ENCODE measurements around the gene ZNF273. TPM values are rescaled to one million over a fixed set of nuclear protein-coding genes. Genes with fewer than 3 reads are reported as not detected.
"Not testable (repeated sequence)": the region's sequence is repeated elsewhere in the genome, so short reads cannot be mapped to it uniquely, and the experiment has no call there.

ZNF273 gene
- total RNA-seq, 1 donor = 3.7 TPM

- TF ChIP-seq CTCF (IDR thresholded peaks at IDR 0.05; ENCODE audit: insufficient read depth, low read length) = no peak
These were observed 935 bp downstream of the ZNF273 start for GRCh38 chr7:64904008-64904407.

GRCh38 chr7:64905133-64905532 lies 2.1 kb downstream of the ZNF273 start:
- no peak overlapping the region for H3K4me3 ChIP-seq (ENCODE audit: low read depth, low read length)

More at GRCh38 chr7:64904008-64904407, 935 bp downstream of the ZNF273 start:
- peak overlapping the region; percentile 80 for H3K4me3 ChIP-seq (ENCODE audit: low read depth, low read length)
- DNase-seq (ENCODE audit: low read depth) = no peak

GRCh38 chr7:64905547-64905946 lies 2.5 kb downstream of the ZNF273 start:
- no peak overlapping the region for H3K4me3 ChIP-seq (ENCODE audit: low read depth, low read length)
- no peak for TF ChIP-seq CTCF (IDR thresholded peaks at IDR 0.05; ENCODE audit: insufficient read depth, low read length)
- DNase-seq (ENCODE audit: low read depth) = no peak

More at GRCh38 chr7:64905133-64905532, 2.1 kb downstream of the ZNF273 start:
- TF ChIP-seq CTCF (IDR thresholded peaks at IDR 0.05; ENCODE audit: insufficient read depth, low read length) = no peak
- peak; percentile 30 for DNase-seq (ENCODE audit: low read depth)

- H3K4me3 ChIP-seq (ENCODE audit: low read depth, low read length) = no peak overlapping the region
- peak; percentile 18 for DNase-seq (ENCODE audit: low read depth)
- TF ChIP-seq CTCF (IDR thresholded peaks at IDR 0.05; ENCODE audit: insufficient read depth, low read length) = no peak
These were observed 4.7 kb downstream of the ZNF273 start for GRCh38 chr7:64907641-64908326.

GRCh38 chr7:64908358-64908757 lies 5.3 kb downstream of the ZNF273 start:
- DNase-seq (ENCODE audit: low read depth) = no peak
- no peak for TF ChIP-seq CTCF (IDR thresholded peaks at IDR 0.05; ENCODE audit: insufficient read depth, low read length)
- no peak overlapping the region for H3K4me3 ChIP-seq (ENCODE audit: low read depth, low read length)

- H3K4me3 ChIP-seq (ENCODE audit: low read depth, low read length) = no peak overlapping the region
- no peak for TF ChIP-seq CTCF (IDR thresholded peaks at IDR 0.05; ENCODE audit: insufficient read depth, low read length)
- no peak for DNase-seq (ENCODE audit: low read depth)
These were observed 11.5 kb downstream of the ZNF273 start for GRCh38 chr7:64914557-64914956.

GRCh38 chr7:64915301-64915700 lies 12.2 kb downstream of the ZNF273 start:
- not testable (repeated sequence) for DNase-seq (ENCODE audit: low read depth)

GRCh38 chr7:64928252-64929187 lies 25.4 kb downstream of the ZNF273 start:
- H3K4me3 ChIP-seq (ENCODE audit: low read depth, low read length); DNase-seq (ENCODE audit: low read depth): not testable (repeated sequence)

More at GRCh38 chr7:64915301-64915700, 12.2 kb downstream of the ZNF273 start:
- H3K4me3 ChIP-seq (ENCODE audit: low read depth, low read length) = not testable (repeated sequence)

All from fibroblast of the aortic adventitia (primary cell).